NCI-H128 (cell line): ENCODE data around the gene PTH2.
"Not testable (repeated sequence)": the region's sequence is repeated elsewhere in the genome, so short reads cannot be mapped to it uniquely, and the experiment has no call there.

ENCODE experiments used
- DNase-seq: peaks from one replicate; lab custom pipeline; 2025; ENCODE audit not compliant: unreplicated experiment; lab: John Stamatoyannopoulos, UW

PTH2 gene

GRCh38 chr19:49423071-49423984 is at the start of gene PTH2:
TSS of gene PTH2 (minus strand) at chr19:49423441. CDS start at chr19:49423339, 102 bp downstream.
- no peak for DNase-seq

- DNase-seq = no peak
Observed at GRCh38 chr19:49472936-49473335, 49.7 kb upstream of the PTH2 start.

GRCh38 chr19:49470615-49470978 is 47.4 kb upstream of the PTH2 start:
- no peak for DNase-seq

GRCh38 chr19:49469828-49470614 is 46.8 kb upstream of the PTH2 start:
- DNase-seq = no peak

- peak; percentile 63 for DNase-seq
Observed at GRCh38 chr19:49468746-49469447, 45.7 kb upstream of the PTH2 start.

GRCh38 chr19:49468199-49468598 is 45.0 kb upstream of the PTH2 start:
- no peak for DNase-seq

GRCh38 chr19:49465371-49465770 is 42.1 kb upstream of the PTH2 start:
- no peak for DNase-seq

- no peak for DNase-seq
Observed at GRCh38 chr19:49463960-49464740, 40.9 kb upstream of the PTH2 start.

- DNase-seq = no peak
Observed at GRCh38 chr19:49462492-49462891, 39.3 kb upstream of the PTH2 start.

GRCh38 chr19:49461656-49462055 is 38.4 kb upstream of the PTH2 start:
- DNase-seq = no peak

GRCh38 chr19:49461130-49461529 is 37.9 kb upstream of the PTH2 start:
- DNase-seq = not testable (repeated sequence)

- DNase-seq = no peak
Observed at GRCh38 chr19:49459388-49459787, 36.1 kb upstream of the PTH2 start.

GRCh38 chr19:49458567-49458903 is 35.3 kb upstream of the PTH2 start:
- DNase-seq = no peak

- no peak for DNase-seq
Observed at GRCh38 chr19:49456326-49456725, 33.1 kb upstream of the PTH2 start.

- no peak for DNase-seq
Observed at GRCh38 chr19:49455773-49456172, 32.5 kb upstream of the PTH2 start.

- DNase-seq = no peak
Observed at GRCh38 chr19:49453757-49454240, 30.6 kb upstream of the PTH2 start.

- DNase-seq = peak; percentile 98
Observed at GRCh38 chr19:49453013-49453756, 29.9 kb upstream of the PTH2 start, which contains the start of gene ALDH16A1. TSS of gene ALDH16A1 (plus strand) at chr19:49453225. CDS start at chr19:49453332, 107 bp downstream.

- DNase-seq = peak; percentile 97
Observed at GRCh38 chr19:49451430-49452181, 28.4 kb upstream of the PTH2 start, which contains the start of gene PIH1D1. TSS of gene PIH1D1 (minus strand) at chr19:49451814. CDS start at chr19:49451574, 240 bp downstream.

GRCh38 chr19:49450405-49450804 is 27.2 kb upstream of the PTH2 start:
- DNase-seq = no peak
